Mucosa of rectum (tissue), 2 donors: ENCODE results near the gene PCDH9.

ENCODE experiments used
- H3K27ac ChIP-seq, 2 donors: one replicate each; pipeline ENCODE4 v1.7.0; 2013; ENCODE audit warnings: inconsistent platforms in 2 of 2, low read depth in 2 of 2, low read length in 2 of 2
- H3K27me3 ChIP-seq, 2 donors: one replicate each; pipeline ENCODE4 v1.7.0; 2013; ENCODE audit warnings: low read length in 2 of 2; ENCODE audit not compliant: control insufficient read depth in 2 of 2, insufficient read depth in 2 of 2
- H3K36me3 ChIP-seq, 2 donors: one replicate each; pipeline ENCODE4 v1.7.0; 2013; ENCODE audit warnings: low read length in 2 of 2; ENCODE audit not compliant: control insufficient read depth in 2 of 2, insufficient read depth in 2 of 2
- H3K4me1 ChIP-seq, 2 donors: one replicate each; pipeline ENCODE4 v1.7.0; 2013; ENCODE audit warnings: low read length in 2 of 2, mild to moderate bottlenecking in 1 of 2; ENCODE audit not compliant: control insufficient read depth in 2 of 2, insufficient read depth in 2 of 2
- H3K4me3 ChIP-seq, 2 donors: one replicate each; pipeline ENCODE4 v1.7.0; 2013; ENCODE audit warnings: low read length in 2 of 2
- H3K9ac ChIP-seq, 2 donors: one replicate each; pipeline ENCODE4 v1.7.0; 2013; ENCODE audit warnings: low read length in 2 of 2, low read depth in 1 of 2, mild to moderate bottlenecking in 1 of 2
- H3K9me3 ChIP-seq, 2 donors: one replicate each; pipeline ENCODE4 v1.7.0; 2013; ENCODE audit warnings: low read length in 2 of 2; ENCODE audit not compliant: control insufficient read depth in 2 of 2
- donor health status: healthy.
- donor health status: Normal muscosa, but diverticular disease.

Gene PCDH9

DNA sequence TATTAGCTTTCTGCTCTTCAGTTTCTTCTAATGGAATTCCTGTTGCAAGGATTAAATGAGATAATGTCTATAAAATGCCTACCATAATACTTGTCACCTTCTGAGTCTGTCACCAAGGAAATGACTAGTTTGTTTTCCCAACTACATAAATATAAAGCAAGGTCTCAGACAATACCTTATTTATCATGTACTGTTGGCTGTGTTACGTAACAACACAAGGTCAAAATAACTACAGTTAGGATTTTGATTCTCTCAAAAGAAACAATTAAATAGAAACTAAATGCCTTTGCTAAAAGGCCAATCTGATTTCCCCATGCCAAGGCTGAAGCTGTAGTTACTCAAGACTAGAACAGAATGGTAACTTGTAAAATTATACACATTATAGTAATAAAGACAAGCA is 134.5 kb downstream of the PCDH9 start:
- Histone ChIP-seq H3K27me3 (no peaks in the 10 kb centered on the region), H3K36me3 (no peaks in the 10 kb centered on the region), H3K9ac (no peak overlapping the region), H3K27ac (no peak overlapping the region), H3K4me1 (no peaks in the 10 kb centered on the region), H3K9me3 (no peaks in the 10 kb centered on the region), H3K4me3 (no peak overlapping the region)

DNA sequence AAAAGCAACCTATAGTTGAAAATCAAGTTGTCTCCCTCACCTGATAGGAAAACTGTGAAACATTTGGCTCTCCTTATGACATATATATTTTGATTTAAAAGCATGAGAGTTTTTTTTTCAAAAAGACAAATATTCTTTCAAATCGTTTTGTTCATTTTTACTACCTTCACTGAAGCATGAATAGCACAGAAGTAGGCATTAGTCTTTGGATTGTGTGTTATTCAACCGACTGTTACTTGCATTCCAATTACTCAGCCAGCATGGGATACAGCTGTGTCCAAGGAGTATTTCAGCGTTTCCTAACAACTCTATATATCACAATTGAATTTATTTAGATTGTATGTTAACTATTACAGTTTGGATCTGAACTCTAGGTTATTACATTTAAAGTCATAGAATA is 135.2 kb downstream of the PCDH9 start:
- Histone ChIP-seq H3K27me3 (no peaks in the 10 kb centered on the region), H3K9me3 (no peaks in the 10 kb centered on the region), H3K9ac (no peak overlapping the region), H3K36me3 (no peaks in the 10 kb centered on the region), H3K4me3 (no peak overlapping the region), H3K27ac (no peak overlapping the region), H3K4me1 (no peaks in the 10 kb centered on the region)

DNA sequence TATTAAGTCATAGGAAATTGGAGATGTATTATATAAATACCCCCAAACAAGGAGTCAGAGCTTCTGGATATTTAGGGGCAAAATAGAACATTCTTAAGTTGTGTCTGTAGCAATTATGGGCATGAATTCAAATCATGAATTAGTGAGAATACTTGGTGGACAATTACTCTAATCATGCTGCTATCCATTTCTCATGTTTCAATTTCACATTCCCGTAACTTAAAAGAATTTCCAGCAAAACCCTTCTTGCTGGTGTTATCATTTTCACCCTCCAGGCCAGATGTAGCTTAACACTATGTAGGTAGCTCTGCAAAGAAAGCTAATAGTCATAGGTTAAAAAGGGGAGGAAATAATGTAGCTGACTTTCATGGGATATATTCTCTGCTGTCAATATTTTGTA is 136.1 kb downstream of the PCDH9 start:
- Histone ChIP-seq H3K27ac (no peak overlapping the region), H3K27me3 (no peaks in the 10 kb centered on the region), H3K36me3 (no peaks in the 10 kb centered on the region), H3K4me3 (no peak overlapping the region), H3K9ac (no peak overlapping the region), H3K4me1 (no peaks in the 10 kb centered on the region), H3K9me3 (no peaks in the 10 kb centered on the region)

DNA sequence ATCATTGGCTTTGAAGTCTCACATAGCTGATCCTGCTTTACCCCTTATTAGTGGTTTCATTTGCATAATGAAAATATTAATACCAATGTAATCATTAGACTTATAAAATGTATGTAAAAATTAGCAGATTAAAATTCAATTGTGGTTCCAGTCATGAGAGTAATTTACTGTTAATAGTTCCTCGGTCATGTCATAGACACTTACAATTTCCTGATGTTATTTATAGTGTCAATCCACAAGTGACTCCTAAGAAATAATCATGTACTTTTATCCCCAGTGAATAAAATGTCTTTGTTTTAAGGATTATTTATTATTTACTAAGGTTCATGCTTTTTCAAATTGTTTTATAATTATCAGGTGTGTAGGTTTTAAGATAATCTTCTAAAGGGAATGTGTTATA is 138.5 kb downstream of the PCDH9 start:
- H3K9me3 ChIP-seq, result no peaks in the 10 kb centered on the region
- no peak overlapping the region for H3K9ac ChIP-seq
- H3K27ac ChIP-seq, result no peak overlapping the region
- no peaks in the 10 kb centered on the region for H3K4me1 ChIP-seq
- no peaks in the 10 kb centered on the region for H3K36me3 ChIP-seq
- no peak overlapping the region for H3K4me3 ChIP-seq
- H3K27me3 ChIP-seq, result no peaks in the 10 kb centered on the region

GRCh38 chr13:67090856-67091255 is 139.3 kb downstream of the PCDH9 start:
- Histone ChIP-seq H3K4me1 (no peaks in the 10 kb centered on the region), H3K9me3 (no peaks in the 10 kb centered on the region), H3K27me3 (no peaks in the 10 kb centered on the region), H3K36me3 (no peaks in the 10 kb centered on the region), H3K9ac (no peak overlapping the region), H3K4me3 (no peak overlapping the region), H3K27ac (no peak overlapping the region)

GRCh38 chr13:67087527-67087926 is 142.6 kb downstream of the PCDH9 start:
- Histone ChIP-seq H3K27me3 (no peaks in the 10 kb centered on the region), H3K36me3 (no peaks in the 10 kb centered on the region), H3K4me3 (no peak overlapping the region), H3K9me3 (no peaks in the 10 kb centered on the region), H3K4me1 (no peaks in the 10 kb centered on the region), H3K9ac (no peak overlapping the region), H3K27ac (no peak overlapping the region)

DNA sequence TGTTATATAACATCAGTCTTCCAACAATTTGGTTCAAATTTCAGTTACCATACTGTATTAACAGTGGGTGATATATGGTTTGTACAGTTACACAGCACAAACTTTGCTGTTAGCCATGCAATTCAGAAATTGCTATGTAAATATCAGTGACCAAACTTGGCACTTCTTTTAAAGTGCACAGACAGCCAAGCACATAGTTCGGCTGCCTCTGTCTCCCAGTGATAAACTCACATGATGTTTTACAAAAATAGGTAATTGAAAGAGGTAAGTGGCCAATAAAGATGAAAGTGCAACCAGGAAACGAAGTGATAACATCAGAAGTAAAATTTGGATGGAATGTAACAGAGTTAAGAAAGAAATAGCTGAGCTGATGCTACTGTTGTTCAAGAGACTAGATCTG is 143.9 kb downstream of the PCDH9 start:
- no peaks in the 10 kb centered on the region for H3K36me3 ChIP-seq
- H3K9me3 ChIP-seq, result no peaks in the 10 kb centered on the region
- no peaks in the 10 kb centered on the region for H3K27me3 ChIP-seq
- no peak overlapping the region for H3K9ac ChIP-seq
- H3K27ac ChIP-seq, result no peak overlapping the region
- H3K4me1 ChIP-seq, result no peaks in the 10 kb centered on the region
- H3K4me3 ChIP-seq, result no peak overlapping the region

DNA sequence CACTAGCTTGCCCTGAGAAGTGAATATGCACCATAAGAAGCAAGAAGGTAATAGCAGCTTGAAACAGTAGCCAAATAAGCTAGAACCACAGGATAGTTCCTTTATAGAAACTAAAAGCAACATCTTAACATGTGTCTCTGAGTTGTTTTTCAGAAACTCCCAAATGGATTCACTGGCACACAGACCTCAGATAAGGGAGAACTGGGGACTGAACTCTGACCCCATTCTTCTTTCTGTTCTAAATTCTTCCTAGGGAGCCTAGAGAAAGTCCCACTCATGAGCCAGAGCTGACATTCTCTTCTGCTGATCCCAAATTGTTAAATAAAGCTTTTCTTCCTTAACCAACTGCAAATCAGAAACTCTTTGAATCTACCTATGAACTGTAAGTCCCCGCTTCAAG is 146.1 kb downstream of the PCDH9 start:
- Histone ChIP-seq H3K36me3 (no peaks in the 10 kb centered on the region), H3K9me3 (no peaks in the 10 kb centered on the region), H3K9ac (no peak overlapping the region), H3K27me3 (no peaks in the 10 kb centered on the region), H3K4me3 (no peak overlapping the region), H3K27ac (no peak overlapping the region), H3K4me1 (no peaks in the 10 kb centered on the region)

GRCh38 chr13:67083519-67083918 is 146.6 kb downstream of the PCDH9 start:
- Histone ChIP-seq H3K36me3 (no peaks in the 10 kb centered on the region), H3K9ac (no peak overlapping the region), H3K27me3 (no peaks in the 10 kb centered on the region), H3K4me1 (no peaks in the 10 kb centered on the region), H3K27ac (no peak overlapping the region), H3K4me3 (no peak overlapping the region), H3K9me3 (no peaks in the 10 kb centered on the region)

DNA sequence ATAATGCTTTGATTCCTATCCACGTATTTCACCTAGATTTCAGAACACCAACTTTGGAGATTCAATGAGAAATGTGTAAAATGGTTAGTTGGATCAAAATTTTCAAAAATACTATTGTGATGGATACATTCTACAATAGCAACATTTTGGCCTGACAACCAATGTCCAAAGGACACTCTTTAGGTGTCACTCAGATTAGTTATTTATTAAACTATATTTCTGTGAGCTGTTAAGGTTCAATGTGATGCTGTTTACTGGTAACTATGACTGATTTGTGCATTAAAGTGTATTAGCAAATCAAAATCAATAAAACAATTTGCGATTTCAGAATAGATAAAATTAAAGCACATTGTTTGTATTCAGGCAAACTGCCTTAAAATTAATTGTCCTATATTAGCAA is 149.8 kb downstream of the PCDH9 start:
- Histone ChIP-seq H3K27ac (no peak overlapping the region), H3K4me1 (no peaks in the 10 kb centered on the region), H3K9ac (no peak overlapping the region), H3K36me3 (no peaks in the 10 kb centered on the region), H3K9me3 (no peaks in the 10 kb centered on the region), H3K27me3 (no peaks in the 10 kb centered on the region), H3K4me3 (no peak overlapping the region)

DNA sequence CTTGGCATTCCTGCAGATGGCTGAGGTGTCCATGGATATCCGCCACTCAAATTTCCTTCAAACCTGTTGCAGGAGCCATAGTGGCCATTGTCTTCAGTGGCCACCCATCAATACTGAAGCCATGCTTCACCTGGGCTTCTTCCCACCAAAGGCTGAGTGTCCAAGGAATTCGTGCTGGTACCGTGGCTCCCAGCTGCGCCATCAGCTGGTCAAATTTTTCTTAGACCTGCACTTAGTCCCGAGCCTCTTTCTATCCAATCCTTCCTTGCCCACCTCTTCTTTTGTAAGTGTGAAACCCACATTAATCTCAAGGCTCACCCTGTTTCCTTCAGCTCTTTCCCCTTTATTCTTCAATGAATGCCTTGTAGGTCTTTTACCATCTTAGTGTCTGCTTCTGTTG is 152.1 kb downstream of the PCDH9 start:
- H3K36me3 ChIP-seq, result no peaks in the 10 kb centered on the region
- no peak overlapping the region for H3K27ac ChIP-seq
- no peak overlapping the region for H3K4me3 ChIP-seq
- no peaks in the 10 kb centered on the region for H3K4me1 ChIP-seq
- no peaks in the 10 kb centered on the region for H3K27me3 ChIP-seq
- no peak overlapping the region for H3K9ac ChIP-seq
- no peaks in the 10 kb centered on the region for H3K9me3 ChIP-seq
